Neural cell (in vitro differentiated cells): Measurements from ENCODE around the gene ZNF516. TPM values are rescaled to one million over a fixed set of nuclear protein-coding genes. Genes with fewer than 3 reads are reported as not detected.

Experiments used
- H2AFZ ChIP-seq: fragments of 200-600, 300-800 bp; sonication (generic), shearing (Covaris generic); 2 replicates; pipeline ENCODE4 v1.6.0; 2014; ENCODE audit warnings: low read depth, mild to moderate bottlenecking, antibody characterized with exemption, low read length, moderate library complexity
- H3F3A ChIP-seq: fragments of 200-600 bp; shearing (Covaris generic); 2 replicates; pipeline ENCODE4 v1.6.1; 2016; ENCODE audit warnings: mild to moderate bottlenecking, moderate library complexity, mixed read lengths, antibody characterized with exemption, low read length; ENCODE audit not compliant: insufficient read depth, poor library complexity, severe bottlenecking
- H3K27ac ChIP-seq: fragments of 200-600, 300-800 bp; sonication (generic), shearing (Covaris generic); 2 replicates; pipeline ENCODE4 v1.5.1; 2014; ENCODE audit warnings: mild to moderate bottlenecking, low read length, moderate library complexity
- H3K27me3 ChIP-seq: fragments of 300-800, 200-600 bp; sonication (generic), shearing (Covaris generic); 2 replicates; pipeline ENCODE4 v1.6.0; 2014; ENCODE audit warnings: mild to moderate bottlenecking, low read depth, low read length, moderate library complexity; ENCODE audit not compliant: insufficient read depth
- H3K36me3 ChIP-seq: fragments of 300-800, 200-600 bp; sonication (generic), shearing (Covaris generic); 2 replicates; pipeline ENCODE4 v1.5.1; 2014; ENCODE audit warnings: mild to moderate bottlenecking, antibody characterized with exemption, low read length, moderate library complexity; ENCODE audit not compliant: insufficient read depth
- H3K4me2 ChIP-seq: fragments of 300-800, 200-600 bp; sonication (generic), shearing (Covaris generic); 2 replicates; pipeline ENCODE4 v1.6.0; 2014; ENCODE audit warnings: mild to moderate bottlenecking, low read length
- H3K4me3 ChIP-seq: fragments of 300-800, 200-600 bp; sonication (generic), shearing (Covaris generic); 2 replicates; pipeline ENCODE4 v1.5.1; 2014; ENCODE audit warnings: mild to moderate bottlenecking, low read length, moderate library complexity
- H3K79me2 ChIP-seq: fragments of 200-600 bp; shearing (Covaris generic); replicated peaks from 2 replicates; pipeline ENCODE4 v1.6.0; 2014; ENCODE audit warnings: mild to moderate bottlenecking, low read length, moderate library complexity; ENCODE audit not compliant: insufficient read depth
- H3K9ac ChIP-seq: fragments of 300-800, 200-600 bp; sonication (generic), shearing (Covaris generic); 2 replicates; pipeline ENCODE4 v1.6.1; 2016; ENCODE audit warnings: mild to moderate bottlenecking, low read length, mixed read lengths
- H3K9me2 ChIP-seq: fragments of 200-600 bp; shearing (Covaris generic); 2 replicates; pipeline ENCODE4 v1.6.1; 2016; ENCODE audit warnings: mild to moderate bottlenecking, low read length, mixed read lengths; ENCODE audit not compliant: insufficient read depth
- H3K9me3 ChIP-seq: fragments of 200-600, 300-800 bp; sonication (generic), shearing (Covaris generic); 2 replicates; pipeline ENCODE4 v1.6.1; 2016; ENCODE audit warnings: mild to moderate bottlenecking, mixed run types, low read length, moderate library complexity, mixed read lengths
- H4K20me1 ChIP-seq: fragments of 200-600 bp; shearing (Covaris generic); 2 replicates; pipeline ENCODE4 v1.6.1; 2016; ENCODE audit warnings: mild to moderate bottlenecking, mixed run types; ENCODE audit not compliant: insufficient read depth
- CTCF ChIP-seq: fragments of 450-650 bp; IDR thresholded peaks from 2 replicates; pipeline ENCODE4 v1.5.1; 2014; ENCODE audit warnings: antibody characterized with exemption, mild to moderate bottlenecking, moderate library complexity; ENCODE audit not compliant: poor library complexity, severe bottlenecking
- EP300 ChIP-seq: fragments of 450-650 bp; conservative IDR thresholded peaks from 2 replicates; pipeline ENCODE4 v1.6.1; 2014; ENCODE audit warnings: antibody characterized with exemption, mild to moderate bottlenecking, moderate library complexity; ENCODE audit not compliant: poor library complexity, severe bottlenecking
- EZH2 ChIP-seq: fragments of 200-600, 300-800 bp; shearing (Covaris generic), sonication (generic); IDR thresholded peaks from 2 replicates; pipeline ENCODE4 v1.6.1; 2014; ENCODE audit warnings: antibody characterized with exemption, low read length, borderline replicate concordance, mild to moderate bottlenecking; ENCODE audit not compliant: insufficient read depth, poor library complexity, severe bottlenecking
- MXI1 ChIP-seq: fragments of 450-650 bp; conservative IDR thresholded peaks from 2 replicates; pipeline ENCODE4 v1.6.1; 2014; ENCODE audit warnings: antibody characterized with exemption, mild to moderate bottlenecking; ENCODE audit not compliant: poor library complexity, severe bottlenecking
- POLR2AphosphoS5 ChIP-seq: IDR thresholded peaks from 2 replicates; pipeline ENCODE4 v1.6.1; 2012
- RAD21 ChIP-seq: fragments of 450-650 bp; conservative IDR thresholded peaks from 2 replicates; pipeline ENCODE4 v1.6.1; 2014; ENCODE audit warnings: antibody characterized with exemption, mild to moderate bottlenecking, moderate library complexity
- REST ChIP-seq: IDR thresholded peaks from 2 replicates; pipeline ENCODE4 v1.6.1; 2012; ENCODE audit warnings: borderline replicate concordance
- SMC3 ChIP-seq: fragments of 450-650 bp; conservative IDR thresholded peaks from 2 replicates; pipeline ENCODE4 v1.6.1; 2014; ENCODE audit warnings: antibody characterized with exemption, mild to moderate bottlenecking, moderate library complexity; ENCODE audit not compliant: poor library complexity
- TAF1 ChIP-seq: IDR thresholded peaks from 2 replicates; pipeline ENCODE4 v1.6.1; 2012; ENCODE audit warnings: low read depth
- polyA plus RNA-seq: library from polyadenylated mRNA; depleted of rRNA; stranded (reverse); fragments of >200 nt; gene quantifications from 2 replicates; pipeline ENCODE4 v1.2.3, GENCODE V29; 2014

ZNF516 gene
- polyA plus RNA-seq, 1 donor from 2014 or later = 11.5 TPM

GRCh38 chr18:76425146-76426131 lies 69.6 kb downstream of the ZNF516 start:
- Histone ChIP-seq H3K9me3 (no peaks in the 10 kb centered on the region), H3K36me3 (no peaks in the 10 kb centered on the region), H3K9me2 (no peaks in the 10 kb centered on the region), H2AFZ (no peak overlapping the region), H3K27me3 (no peaks in the 10 kb centered on the region), H3K4me3 (no peak overlapping the region), H3K9ac (no peak overlapping the region), H3K4me2 (no peak overlapping the region), H3F3A (no peaks in the 10 kb centered on the region), H3K79me2 (peaks cover 68% of the 10 kb centered on the region), H4K20me1 (no peaks in the 10 kb centered on the region), H3K27ac (no peak overlapping the region)
- TF ChIP-seq EP300 (no peak), TAF1 (no peak), RAD21 (no peak), POLR2AphosphoS5 (no peak), CTCF (no peak)

- H4K20me1 ChIP-seq = no peaks in the 10 kb centered on the region
- H3K9me3 ChIP-seq = no peaks in the 10 kb centered on the region
- no peaks in the 10 kb centered on the region for H3K9me2 ChIP-seq
- H3K27ac ChIP-seq = no peak overlapping the region
- H2AFZ ChIP-seq = no peak overlapping the region
- H3K9ac ChIP-seq = no peak overlapping the region
- no peak overlapping the region for H3K4me2 ChIP-seq
- no peak overlapping the region for H3K4me3 ChIP-seq
- H3K79me2 ChIP-seq = peaks cover 45% of the 10 kb centered on the region
- no peaks in the 10 kb centered on the region for H3F3A ChIP-seq
- no peaks in the 10 kb centered on the region for H3K27me3 ChIP-seq
- TF ChIP-seq TAF1 (no peak), RAD21 (no peak), SMC3 (no peak), MXI1 (no peak), POLR2AphosphoS5 (no peak), REST (no peak), CTCF (no peak), EZH2 (no peak), EP300 (no peak)
- no peaks in the 10 kb centered on the region for H3K36me3 ChIP-seq
Observed at GRCh38 chr18:76422838-76423237, 72.2 kb downstream of the ZNF516 start.
